ENCODE data around the gene METAP1D. TPM values are rescaled to one million over a fixed set of nuclear protein-coding genes. Genes with fewer than 3 reads are reported as not detected.

The METAP1D gene
- total and polyA plus RNA-seq, 9 donors = 7.0 to 14.3 (median 10.9) TPM

DNA sequence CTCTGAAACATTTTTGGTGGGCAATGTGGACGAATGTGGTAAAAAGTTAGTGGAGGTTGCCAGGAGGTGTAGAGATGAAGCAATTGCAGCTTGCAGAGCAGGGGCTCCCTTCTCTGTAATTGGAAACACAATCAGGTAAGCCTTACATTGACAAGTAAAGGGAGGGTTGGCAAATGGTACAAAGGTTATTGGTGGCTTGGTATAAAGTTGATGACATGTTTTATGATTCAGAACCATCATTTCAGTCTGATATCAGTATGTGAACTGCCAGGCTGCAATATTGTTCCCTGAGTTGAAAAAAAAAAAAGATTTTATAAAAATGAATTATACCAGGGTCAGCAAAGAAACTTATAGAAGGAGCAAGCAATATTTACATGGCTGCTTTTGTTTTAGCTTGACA is 71.2 kb downstream of the METAP1D start:
- Histone ChIP-seq H3K27me3 (no peaks in the 10 kb centered on the region), H3K4me1 (ENCODE audit: insufficient read depth) (no peaks in the 10 kb centered on the region), H3K27ac (no peak overlapping the region), H3K4me3 (no peak overlapping the region), H3K36me3 (no peaks in the 10 kb centered on the region), H3K9me3 (no peaks in the 10 kb centered on the region)
- 88 to 93% (median 90%) methylated on average over 1 of the region's 1 CpG for WGBS, 3 donors
- TF ChIP-seq, protein P1, sequence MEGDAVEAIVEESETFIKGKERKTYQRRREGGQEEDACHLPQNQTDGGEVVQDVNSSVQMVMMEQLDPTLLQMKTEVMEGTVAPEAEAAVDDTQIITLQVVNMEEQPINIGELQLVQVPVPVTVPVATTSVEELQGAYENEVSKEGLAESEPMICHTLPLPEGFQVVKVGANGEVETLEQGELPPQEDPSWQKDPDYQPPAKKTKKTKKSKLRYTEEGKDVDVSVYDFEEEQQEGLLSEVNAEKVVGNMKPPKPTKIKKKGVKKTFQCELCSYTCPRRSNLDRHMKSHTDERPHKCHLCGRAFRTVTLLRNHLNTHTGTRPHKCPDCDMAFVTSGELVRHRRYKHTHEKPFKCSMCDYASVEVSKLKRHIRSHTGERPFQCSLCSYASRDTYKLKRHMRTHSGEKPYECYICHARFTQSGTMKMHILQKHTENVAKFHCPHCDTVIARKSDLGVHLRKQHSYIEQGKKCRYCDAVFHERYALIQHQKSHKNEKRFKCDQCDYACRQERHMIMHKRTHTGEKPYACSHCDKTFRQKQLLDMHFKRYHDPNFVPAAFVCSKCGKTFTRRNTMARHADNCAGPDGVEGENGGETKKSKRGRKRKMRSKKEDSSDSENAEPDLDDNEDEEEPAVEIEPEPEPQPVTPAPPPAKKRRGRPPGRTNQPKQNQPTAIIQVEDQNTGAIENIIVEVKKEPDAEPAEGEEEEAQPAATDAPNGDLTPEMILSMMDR (IDR thresholded peaks at IDR 0.05) = no peak
- TF ChIP-seq POLR2A (IDR thresholded peaks at IDR 0.05) (no peak), EP300 (IDR thresholded peaks at IDR 0.05) (no peak)
- DNase-seq = no peak
- intact Hi-C loops (cut with DNase I) = no loop called here

DNA sequence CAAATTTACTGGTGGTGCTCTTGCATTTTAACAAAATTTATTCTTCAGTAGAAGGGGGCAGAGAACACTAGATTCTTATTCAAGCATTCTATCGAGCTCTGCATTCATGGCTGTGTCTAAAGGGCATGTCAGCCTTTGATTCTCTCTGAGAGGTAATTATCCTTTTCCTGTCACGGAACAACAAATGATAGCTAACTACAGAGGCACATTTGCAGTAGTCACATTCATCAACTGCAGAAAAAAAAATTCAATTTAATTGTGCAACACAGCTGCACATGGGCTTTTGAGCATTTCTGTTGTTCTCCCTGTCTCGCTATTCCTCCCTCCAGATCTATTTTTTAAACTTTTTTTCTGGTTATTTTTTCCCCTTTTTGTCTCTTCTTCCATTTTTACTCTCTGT is 72.5 kb downstream of the METAP1D start:
- no peaks in the 10 kb centered on the region for H3K4me1 ChIP-seq (ENCODE audit: insufficient read depth)
- H3K36me3 ChIP-seq = no peaks in the 10 kb centered on the region
- WGBS, 3 donors = 97 to 100% (median 97%) methylated on average over 3 of the region's 3 CpGs
- H3K27me3 ChIP-seq = no peaks in the 10 kb centered on the region
- intact Hi-C loops (cut with DNase I) = no loop called here
- TF ChIP-seq POLR2A (IDR thresholded peaks at IDR 0.05) (no peak), EP300 (IDR thresholded peaks at IDR 0.05) (no peak)
- TF ChIP-seq, protein P1 (IDR thresholded peaks at IDR 0.05) = no peak
- H3K27ac ChIP-seq = no peak overlapping the region
- no peak overlapping the region for H3K4me3 ChIP-seq
- no peaks in the 10 kb centered on the region for H3K9me3 ChIP-seq
- no peak for DNase-seq

DNA sequence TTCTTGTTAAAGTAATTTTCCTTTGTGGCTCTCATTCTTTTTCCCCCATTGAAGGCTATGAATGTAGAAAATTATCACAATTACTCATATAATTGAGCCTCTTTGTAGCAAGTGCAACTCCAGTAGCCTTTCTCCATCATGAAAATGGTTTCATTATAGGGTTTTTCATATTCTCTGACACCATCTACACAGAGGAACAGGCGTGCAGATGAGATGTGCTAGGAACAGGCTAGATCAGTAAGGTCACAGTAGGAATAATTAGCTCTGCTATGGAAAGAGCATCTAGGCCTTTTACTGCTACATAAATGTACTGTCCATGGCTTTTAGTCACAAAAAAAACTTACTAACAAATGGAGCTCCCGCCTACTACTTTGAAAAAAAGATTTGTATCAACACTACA is 73.0 kb downstream of the METAP1D start:
- H3K4me1 ChIP-seq (ENCODE audit: insufficient read depth) = no peaks in the 10 kb centered on the region
- H3K4me3 ChIP-seq = no peak overlapping the region
- intact Hi-C loops (cut with DNase I) = no loop called here
- no peaks in the 10 kb centered on the region for H3K36me3 ChIP-seq
- DNase-seq = no peak
- TF ChIP-seq POLR2A (IDR thresholded peaks at IDR 0.05) = no peak
- TF ChIP-seq EP300 (IDR thresholded peaks at IDR 0.05) = no peak
- TF ChIP-seq, protein P1 (IDR thresholded peaks at IDR 0.05) = no peak
- 96 to 99% (median 99%) methylated on average over 2 of the region's 2 CpGs for WGBS, 3 donors
- no peak overlapping the region for H3K27ac ChIP-seq
- no peaks in the 10 kb centered on the region for H3K9me3 ChIP-seq
- H3K27me3 ChIP-seq = no peaks in the 10 kb centered on the region

DNA sequence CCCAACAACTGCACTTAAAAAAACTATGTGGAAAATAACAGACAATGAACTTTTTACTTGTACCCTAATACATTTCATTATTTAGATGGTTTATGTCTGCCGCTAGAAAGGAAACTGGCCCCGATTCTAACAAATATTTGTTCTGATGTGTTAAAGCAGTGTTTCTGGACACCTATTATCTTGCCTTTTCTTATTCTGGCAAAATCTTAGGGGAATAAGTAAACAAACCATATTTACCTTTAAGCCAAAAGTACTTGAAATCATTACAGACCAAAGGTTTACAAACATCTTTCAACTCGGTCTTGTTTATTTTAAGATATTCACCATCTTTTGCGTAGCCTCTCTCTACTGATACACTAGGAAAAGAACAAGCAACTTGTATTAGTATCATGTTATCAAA is 73.8 kb downstream of the METAP1D start:
- no peaks in the 10 kb centered on the region for H3K36me3 ChIP-seq
- no peak for TF ChIP-seq EP300 (IDR thresholded peaks at IDR 0.05)
- no peak for TF ChIP-seq POLR2A (IDR thresholded peaks at IDR 0.05)
- TF ChIP-seq, protein P1 (IDR thresholded peaks at IDR 0.05) = no peak
- H3K9me3 ChIP-seq = no peaks in the 10 kb centered on the region
- DNase-seq = no peak
- no peak overlapping the region for H3K27ac ChIP-seq
- no peak overlapping the region for H3K4me3 ChIP-seq
- H3K4me1 ChIP-seq (ENCODE audit: insufficient read depth) = no peaks in the 10 kb centered on the region
- intact Hi-C loops (cut with DNase I) = no loop called here
- no peaks in the 10 kb centered on the region for H3K27me3 ChIP-seq
- WGBS, 3 donors = 52 to 81% (median 78%) methylated on average over 4 of the region's 4 CpGs

DNA sequence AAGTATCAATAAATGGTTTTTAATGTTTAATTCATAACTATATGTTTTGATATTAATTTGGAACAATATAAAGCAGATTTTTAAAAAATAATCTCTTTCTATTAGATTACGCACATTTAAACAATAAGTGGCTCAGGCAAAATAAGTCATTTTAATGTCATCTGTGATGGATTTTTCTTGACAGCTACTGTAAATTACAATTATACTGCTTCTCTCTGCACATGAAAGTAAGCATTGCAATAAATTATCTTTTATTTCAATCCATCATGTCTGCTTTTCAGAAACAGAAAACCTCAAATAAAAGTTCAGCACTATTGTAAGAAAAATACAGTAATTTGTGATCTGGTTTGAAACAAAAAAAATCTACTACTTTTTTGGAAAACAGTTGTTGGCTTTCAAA is 74.5 kb downstream of the METAP1D start:
- no peak for DNase-seq
- 96 to 100% (median 97%) methylated on average over 1 of the region's 1 CpG for WGBS, 3 donors
- Histone ChIP-seq H3K27ac (no peak overlapping the region), H3K36me3 (no peaks in the 10 kb centered on the region), H3K9me3 (no peaks in the 10 kb centered on the region), H3K4me3 (no peak overlapping the region), H3K4me1 (ENCODE audit: insufficient read depth) (no peaks in the 10 kb centered on the region), H3K27me3 (no peaks in the 10 kb centered on the region)
- no peak for TF ChIP-seq POLR2A (IDR thresholded peaks at IDR 0.05)
- TF ChIP-seq, protein P1 (IDR thresholded peaks at IDR 0.05) = no peak
- no peak for TF ChIP-seq EP300 (IDR thresholded peaks at IDR 0.05)
- intact Hi-C loops (cut with DNase I) = no loop called here
